Right renal pelvis (tissue), 4 donors: ENCODE results near the gene CAMSAP1. TPM values are rescaled to one million over a fixed set of nuclear protein-coding genes. Genes with fewer than 3 reads are reported as not detected.
"Not testable (repeated sequence)": the region's sequence is repeated elsewhere in the genome, so short reads cannot be mapped to it uniquely, and the experiment has no call there.

Experiments used
- DNase-seq, 4 donors: peaks; one replicate each; pipeline ENCODE4 v3.0.0-alpha.2; 2013; ENCODE audit warnings: low read depth in 4 of 4, low spot score in 3 of 4, missing footprints in 1 of 4
- polyA plus RNA-seq, 4 donors: library from polyadenylated mRNA; unstranded; fragments of 120-200 nt; gene quantifications; one replicate each; pipeline ENCODE4 v1.2.1, GENCODE V29; 2013; ENCODE audit not compliant: insufficient read length in 4 of 4

Gene CAMSAP1
- polyA plus RNA-seq, 4 donors, result 23.7 to 24.9 (median 24.2) TPM

- DNase-seq, result no peak
These were observed 6.2 kb downstream of the CAMSAP1 start for GRCh38 chr9:135901031-135901758.

GRCh38 chr9:135898634-135899407 is 8.5 kb downstream of the CAMSAP1 start:
- no peak for DNase-seq

GRCh38 chr9:135896626-135897025 is 10.7 kb downstream of the CAMSAP1 start:
- no peak for DNase-seq

- DNase-seq, result no peak
These were observed 11.1 kb downstream of the CAMSAP1 start for GRCh38 chr9:135896205-135896604.

- no peak for DNase-seq
These were observed 12.0 kb downstream of the CAMSAP1 start for GRCh38 chr9:135895202-135895848.

GRCh38 chr9:135893104-135893503 is 14.2 kb downstream of the CAMSAP1 start:
- DNase-seq, result no peak

- not testable (repeated sequence) for DNase-seq
These were observed 15.0 kb downstream of the CAMSAP1 start for GRCh38 chr9:135892327-135892726.

GRCh38 chr9:135891027-135891631 is 16.2 kb downstream of the CAMSAP1 start:
- no peak for DNase-seq

GRCh38 chr9:135890190-135891026 is 16.9 kb downstream of the CAMSAP1 start:
- no peak for DNase-seq

- DNase-seq, result no peak
These were observed 17.7 kb downstream of the CAMSAP1 start for GRCh38 chr9:135889564-135890189.

GRCh38 chr9:135888766-135889394 is 18.5 kb downstream of the CAMSAP1 start:
- DNase-seq, result no peak

GRCh38 chr9:135888126-135888765 is 19.1 kb downstream of the CAMSAP1 start:
- no peak for DNase-seq

GRCh38 chr9:135887585-135888050 is 19.7 kb downstream of the CAMSAP1 start:
- DNase-seq, result no peak

- no peak for DNase-seq
These were observed 20.3 kb downstream of the CAMSAP1 start for GRCh38 chr9:135887021-135887507.

- DNase-seq, result no peak
These were observed 21.0 kb downstream of the CAMSAP1 start for GRCh38 chr9:135886147-135886981.

- DNase-seq, result no peak
These were observed 22.1 kb downstream of the CAMSAP1 start for GRCh38 chr9:135885100-135885853.
